Keratinocyte (primary cell): ENCODE results near the gene GPSM1. TPM values are rescaled to one million over a fixed set of nuclear protein-coding genes. Genes with fewer than 3 reads are reported as not detected.

Experiments
- DNase-seq: peaks from one replicate; pipeline ENCODE4 v3.0.0-alpha.2; 2011; ENCODE audit warnings: low read depth, missing footprints, low spot score
- FAIRE-seq: peaks from 2 replicates; lab custom pipeline; 2011; peaks lifted over from hg19 to GRCh38; lab: Jason Lieb, UNC
- H2AFZ ChIP-seq: 2 replicates; pipeline ENCODE4 v1.6.0; 2012; ENCODE audit warnings: low read length, control low read depth, inconsistent platforms; ENCODE audit not compliant: control insufficient read depth
- H3K27ac ChIP-seq: 2 replicates; pipeline ENCODE4 v1.5.1; 2011; ENCODE audit warnings: low read length; ENCODE audit not compliant: control insufficient read depth, insufficient read depth
- H3K27me3 ChIP-seq: 3 replicates; pipeline ENCODE4 v1.6.0; 2011; ENCODE audit warnings: low read length; ENCODE audit not compliant: control insufficient read depth, insufficient read depth; ENCODE audit errors: extremely low read depth
- H3K36me3 ChIP-seq, 2 experiments: 2 replicates in 1 of 2; 3 replicates in 1 of 2; pipeline ENCODE4 v1.5.1; 2011; ENCODE audit warnings: low read length in 2 of 2, mild to moderate bottlenecking in 1 of 2; ENCODE audit not compliant: control insufficient read depth in 2 of 2, insufficient read depth in 2 of 2; ENCODE audit errors: extremely low read depth in 1 of 2
- H3K4me1 ChIP-seq: 3 replicates; pipeline ENCODE4 v1.5.1; 2011; ENCODE audit warnings: low read length; ENCODE audit not compliant: control insufficient read depth, insufficient read depth; ENCODE audit errors: extremely low read depth
- H3K4me2 ChIP-seq: 3 replicates; pipeline ENCODE4 v1.6.0; 2011; ENCODE audit warnings: low read depth, low read length; ENCODE audit not compliant: control insufficient read depth, insufficient read depth; ENCODE audit errors: extremely low read depth
- H3K4me3 ChIP-seq, 3 experiments: fragments of 200-600 bp in 1 of 3; sonication (generic) in 1 of 3; 2 replicates in 2 of 3; 3 replicates in 1 of 3; pipeline ENCODE4 v1.5.1; 2011 to 2016; ENCODE audit warnings: low read length in 3 of 3, mild to moderate bottlenecking in 3 of 3, control low read depth in 2 of 3, inconsistent platforms in 1 of 3, low read depth in 1 of 3, mixed read lengths in 1 of 3, mixed run types in 1 of 3, moderate library complexity in 1 of 3; ENCODE audit not compliant: control insufficient read depth in 2 of 3, insufficient read depth in 2 of 3; ENCODE audit errors: extremely low read depth in 1 of 3
- H3K79me2 ChIP-seq: 2 replicates; pipeline ENCODE4 v1.6.0; 2012; ENCODE audit warnings: low read length; ENCODE audit not compliant: control insufficient read depth, insufficient read depth
- H3K9ac ChIP-seq: 3 replicates; pipeline ENCODE4 v1.6.0; 2011; ENCODE audit warnings: low read length; ENCODE audit not compliant: control insufficient read depth, insufficient read depth; ENCODE audit errors: extremely low read depth
- H3K9me1 ChIP-seq: 3 replicates; pipeline ENCODE4 v1.6.0; 2011; ENCODE audit warnings: low read length; ENCODE audit not compliant: control insufficient read depth, insufficient read depth; ENCODE audit errors: extremely low read depth
- H3K9me3 ChIP-seq: 2 replicates; pipeline ENCODE4 v1.5.1; 2012; ENCODE audit warnings: low read depth, low read length; ENCODE audit not compliant: control insufficient read depth
- H4K20me1 ChIP-seq: 3 replicates; pipeline ENCODE4 v1.6.0; 2011; ENCODE audit warnings: low read length; ENCODE audit not compliant: control insufficient read depth, insufficient read depth; ENCODE audit errors: extremely low read depth
- CTCF ChIP-seq, 3 experiments: IDR thresholded peaks in 1 of 3; conservative IDR thresholded peaks in 1 of 3; optimal IDR thresholded peaks in 1 of 3; 2 replicates in 2 of 3; 3 replicates in 1 of 3; pipeline versions ENCODE3 to v1.5.1; 2011; ENCODE audit warnings: low read length in 3 of 3, mild to moderate bottlenecking in 3 of 3, moderate library complexity in 2 of 3, control low read depth in 1 of 3, inconsistent platforms in 1 of 3; ENCODE audit not compliant: insufficient read depth in 2 of 3; ENCODE audit errors: extremely low read depth in 1 of 3
- EZH2 ChIP-seq: IDR thresholded peaks from one replicate; pipeline ENCODE4 v1.6.1; 2012; ENCODE audit warnings: inconsistent platforms, mild to moderate bottlenecking, low read length, moderate library complexity
- dilution Hi-C: fragments of 300-500 bp; cut with MboI; formaldehyde crosslinking; loops from one replicate; pipeline ENCODE4 v1.7.0; 2020; ENCODE audit warnings: low sequenced_read_pairs; ENCODE audit not compliant: extremely low pct_ligation_motif_present
- polyA plus RNA-seq, 5 experiments: library from polyadenylated mRNA; depleted of rRNA in 3 of 5; stranded (reverse) in 3 of 5; stranded (forward) in 1 of 5; unstranded in 1 of 5; fragments of >200 nt; gene quantifications; 1 replicate in 1 of 5; 2 replicates in 3 of 5; 3 replicates in 1 of 5; pipeline versions ENCODE4 v1.2.1 to v1.2.3, GENCODE V29; 2011 to 2012; ENCODE audit warnings: missing spikeins in 2 of 5, low read depth in 1 of 5, low replicate concordance in 1 of 5

Gene GPSM1
- polyA plus RNA-seq, 1 donor (not counting 4 experiments of a cell fraction or from before 2014, with no cell fraction given): 2.5 TPM

- no peak overlapping the region for H3K4me2 ChIP-seq
- peaks cover 12% of the 10 kb centered on the region for H3K4me1 ChIP-seq
- peaks cover 37% of the 10 kb centered on the region for H3K79me2 ChIP-seq
- H3K36me3 ChIP-seq: peaks cover 44 to 47% of the 10 kb centered on the region in 2 experiments
- no peak for TF ChIP-seq CTCF (optimal IDR thresholded peaks at IDR 0.05 in 1 of 3, IDR thresholded peaks at IDR 0.05 in 1 of 3, conservative IDR thresholded peaks at IDR 0.05 in 1 of 3; ENCODE audit: extremely low read depth in 1 of 3, insufficient read depth in 2 of 3, low read length in 3 of 3)
- no peak for TF ChIP-seq EZH2
- H4K20me1 ChIP-seq: peaks cover 5% of the 10 kb centered on the region
- no peak overlapping the region for H3K4me3 ChIP-seq
- dilution Hi-C loops: no loop called here
- DNase-seq (no peak), FAIRE-seq (no peak)
- no peak overlapping the region for H3K27ac ChIP-seq
- H2AFZ ChIP-seq: no peak overlapping the region
- H3K9ac ChIP-seq: no peak overlapping the region
- H3K9me3 ChIP-seq: no peaks in the 10 kb centered on the region
- no peaks in the 10 kb centered on the region for H3K27me3 ChIP-seq
- H3K9me1 ChIP-seq: peaks cover 4% of the 10 kb centered on the region
Observed at GRCh38 chr9:136397643-136398042, 70.3 kb downstream of the GPSM1 start.

GRCh38 chr9:136398286-136398685, 70.9 kb downstream of the GPSM1 start:
- Histone ChIP-seq H3K4me3 (peak overlapping the region in 1 of 3 experiments; percentile 75), H3K9me1 (peaks cover 4% of the 10 kb centered on the region), H2AFZ (no peak overlapping the region), H3K9me3 (no peaks in the 10 kb centered on the region), H3K27ac (no peak overlapping the region), H3K4me2 (peak overlapping the region; percentile 91), H3K9ac (peak overlapping the region; percentile 92), H3K36me3 (peaks cover 42 to 44% of the 10 kb centered on the region in 2 experiments), H3K27me3 (no peaks in the 10 kb centered on the region), H3K4me1 (peaks cover 12% of the 10 kb centered on the region), H4K20me1 (peaks cover 5% of the 10 kb centered on the region), H3K79me2 (peaks cover 37% of the 10 kb centered on the region)
- TF ChIP-seq CTCF (optimal IDR thresholded peaks at IDR 0.05 in 1 of 3, IDR thresholded peaks at IDR 0.05 in 1 of 3, conservative IDR thresholded peaks at IDR 0.05 in 1 of 3; ENCODE audit: extremely low read depth in 1 of 3, insufficient read depth in 2 of 3, low read length in 3 of 3) (no peak), EZH2 (no peak)
- FAIRE-seq (no peak), DNase-seq (no peak)
- dilution Hi-C loops: no loop called here
